GM21825 (cell line): ENCODE measurements around the gene NUP133.
"Not testable (repeated sequence)": the region's sequence is repeated elsewhere in the genome, so short reads cannot be mapped to it uniquely, and the experiment has no call there.

Source experiments
- ATAC-seq: cut with Tn5 transposase; IDR thresholded peaks from one replicate; pipeline ENCODE4 v1.9.1; 2021; ENCODE audit warnings: mild to moderate bottlenecking, moderate library complexity; ENCODE audit not compliant: unreplicated experiment

NUP133 gene

DNA sequence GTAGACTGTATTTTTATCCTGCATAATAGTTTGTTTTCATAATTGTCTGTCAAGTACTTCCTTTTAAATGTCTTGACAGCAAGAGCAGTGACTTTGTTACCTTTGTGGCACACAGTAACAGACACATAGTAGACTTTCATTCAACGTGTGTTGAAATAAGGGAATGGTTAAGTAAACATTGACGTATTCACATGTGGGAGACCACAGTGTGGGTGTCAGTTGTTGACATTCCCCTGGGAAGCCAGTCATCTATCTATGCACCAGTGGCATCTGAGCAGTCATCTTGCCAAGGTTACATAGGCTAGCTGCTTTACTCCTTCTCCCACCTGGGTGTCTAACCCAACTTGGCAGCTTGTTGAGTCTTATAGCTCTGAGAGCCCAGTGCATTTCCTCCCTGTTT, 1.4 kb upstream of the NUP133 start:
- no peak for ATAC-seq

DNA sequence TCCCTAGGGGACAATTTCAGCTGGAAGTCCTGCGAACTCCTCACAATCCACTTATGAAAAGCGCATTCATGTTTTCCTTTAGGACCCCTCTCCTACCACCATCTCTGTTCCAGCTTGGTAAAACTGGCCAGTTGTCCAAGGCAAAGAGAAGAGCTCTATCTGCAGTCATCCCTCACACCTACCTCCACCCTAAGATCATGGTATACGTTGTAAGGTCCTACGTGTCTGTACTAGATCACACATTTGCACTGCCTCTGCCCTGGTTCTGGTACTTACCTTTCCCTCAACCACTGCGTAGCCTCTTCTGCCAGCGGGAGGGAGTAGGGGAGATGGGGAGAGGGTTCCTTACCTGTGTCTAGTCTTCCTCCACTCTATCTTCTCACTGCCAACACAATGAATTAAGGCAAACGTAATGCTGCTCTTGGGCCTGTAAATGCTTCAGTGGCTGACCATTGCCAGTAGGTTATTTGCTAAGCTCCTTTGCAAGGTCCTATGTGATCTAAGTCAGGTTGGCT, 739 bp upstream of the NUP133 start:
- ATAC-seq: no peak

DNA sequence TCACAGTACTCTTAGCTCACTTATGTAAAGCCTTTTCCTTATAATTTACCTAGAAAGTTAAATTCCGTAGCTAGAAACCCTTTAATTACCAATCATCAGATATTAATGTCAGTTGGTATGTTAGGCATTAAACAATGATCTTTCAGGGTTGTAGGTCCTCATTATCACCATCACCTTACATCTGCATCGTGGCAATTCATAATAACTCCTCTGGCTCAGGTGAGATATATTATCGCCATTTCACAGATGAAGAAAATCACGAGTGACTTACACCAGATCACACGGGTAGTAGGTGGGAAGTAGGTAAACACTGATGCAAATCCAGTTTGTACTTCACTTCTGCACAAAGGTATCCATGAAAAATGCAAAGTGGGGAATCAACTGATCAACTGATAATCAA, 639 bp downstream of the NUP133 start:
- ATAC-seq: no peak

DNA sequence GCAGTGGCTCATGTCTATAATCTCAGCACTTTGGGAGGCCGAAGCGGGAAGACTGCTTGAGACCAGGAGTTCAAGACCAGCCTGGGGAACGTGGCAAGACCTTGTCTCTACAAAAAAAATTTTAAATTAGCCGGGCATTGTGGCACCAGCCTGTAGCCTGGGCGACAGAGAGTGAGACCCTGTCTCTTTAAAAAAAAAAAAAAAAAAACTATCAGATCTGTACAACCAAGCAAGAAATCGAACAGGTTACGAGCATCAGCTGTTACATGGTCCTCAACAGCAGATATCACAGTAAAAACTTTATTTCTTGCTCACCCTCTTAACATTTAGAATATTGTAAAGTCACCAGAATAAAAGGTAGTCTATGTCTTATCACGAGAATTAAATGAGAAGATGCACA, 1.5 kb downstream of the NUP133 start:
- ATAC-seq: no peak

DNA sequence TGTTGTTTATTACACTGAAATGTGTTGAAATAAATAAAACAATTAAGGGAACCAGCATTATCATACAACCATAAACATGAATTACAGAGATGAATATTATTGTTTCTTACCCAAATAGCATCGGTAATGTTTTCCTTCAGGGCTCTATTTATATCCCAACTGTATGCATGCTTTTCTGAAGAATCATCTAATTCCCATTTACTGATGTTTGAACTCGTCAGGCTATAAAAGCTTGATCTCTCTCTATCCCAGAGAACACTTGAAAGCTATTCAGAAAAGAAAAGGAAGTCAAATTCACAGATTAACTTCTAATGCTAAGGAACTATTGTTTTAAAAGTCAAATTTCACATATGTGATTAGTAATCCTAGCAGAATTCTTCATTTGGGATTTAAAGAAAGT, 12.4 kb downstream of the NUP133 start:
- no peak for ATAC-seq

DNA sequence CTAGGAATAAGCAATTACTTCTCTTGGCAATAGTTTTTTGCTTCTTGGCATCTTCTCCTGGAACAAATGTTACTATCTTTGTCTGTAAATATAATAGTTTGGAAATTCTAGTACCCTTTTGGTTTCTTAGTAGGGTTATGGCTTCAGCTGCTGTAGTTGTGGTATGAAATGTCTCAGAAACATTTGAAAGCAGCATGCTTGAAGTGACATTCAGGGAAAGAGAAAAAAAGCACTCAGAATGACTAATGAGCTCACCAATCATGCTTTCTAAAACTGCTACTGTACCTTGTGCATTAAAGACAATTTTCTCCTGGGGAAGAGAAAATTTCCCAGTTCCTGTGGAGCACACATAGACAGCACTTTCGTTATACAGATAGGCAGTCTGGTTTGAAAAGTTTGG, 21.0 kb downstream of the NUP133 start:
- ATAC-seq: no peak

DNA sequence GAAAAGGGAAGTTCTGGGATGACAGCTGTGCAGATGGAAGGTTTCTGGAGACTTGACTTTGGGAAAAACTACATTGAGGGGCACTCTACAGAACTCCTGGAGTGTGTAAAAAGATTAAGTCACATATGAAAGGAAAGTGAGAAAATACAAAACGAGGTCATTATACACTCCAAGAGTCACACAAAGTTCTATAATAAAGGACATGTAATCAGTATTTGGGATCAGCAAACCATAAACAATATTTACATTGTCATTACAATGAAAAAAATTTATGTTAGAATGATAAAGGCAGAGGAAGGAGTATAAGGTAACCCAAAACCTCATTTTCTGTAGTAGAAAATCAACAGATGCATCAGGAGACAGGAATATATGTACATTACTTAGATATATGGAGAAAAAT, 22.8 kb downstream of the NUP133 start:
- no peak for ATAC-seq

DNA sequence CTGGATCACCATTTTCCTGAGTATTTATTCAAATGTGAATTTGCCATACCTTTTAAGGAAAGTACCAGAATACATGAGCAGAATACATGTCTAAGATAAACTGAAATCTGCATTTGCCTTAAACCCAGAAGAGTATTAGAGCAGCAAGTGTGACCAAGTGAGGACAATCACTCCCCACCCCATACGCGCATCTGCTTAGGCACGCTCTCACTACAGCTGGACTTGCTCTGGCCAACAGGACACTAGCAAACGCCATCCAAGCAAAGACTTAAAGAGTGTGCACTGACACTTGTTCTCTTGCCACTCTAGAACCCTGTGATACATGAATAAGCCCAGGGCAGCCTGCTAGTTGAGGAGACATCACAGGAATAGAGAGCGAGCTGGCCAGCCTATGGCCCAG, 25.6 kb downstream of the NUP133 start:
- no peak for ATAC-seq

DNA sequence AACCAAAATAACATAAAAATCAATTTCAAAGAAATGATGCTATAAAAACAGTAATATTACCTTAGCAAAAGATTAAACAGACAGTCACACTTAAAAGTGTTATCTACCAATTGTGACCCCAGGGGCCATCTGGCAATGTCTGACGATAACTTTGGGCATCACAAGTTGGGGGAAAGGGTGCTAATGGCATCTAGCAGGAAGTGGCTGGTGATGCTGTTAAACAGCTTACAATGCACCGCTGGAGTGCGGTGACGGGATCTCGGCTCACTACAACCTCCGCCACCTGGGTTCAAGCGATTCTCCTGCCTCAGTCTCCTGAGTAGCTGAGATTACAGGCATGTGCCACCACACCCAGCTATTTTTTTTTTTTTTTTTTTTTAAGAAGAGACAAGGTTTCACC, 27.6 kb downstream of the NUP133 start:
- peak; percentile 41 for ATAC-seq

DNA sequence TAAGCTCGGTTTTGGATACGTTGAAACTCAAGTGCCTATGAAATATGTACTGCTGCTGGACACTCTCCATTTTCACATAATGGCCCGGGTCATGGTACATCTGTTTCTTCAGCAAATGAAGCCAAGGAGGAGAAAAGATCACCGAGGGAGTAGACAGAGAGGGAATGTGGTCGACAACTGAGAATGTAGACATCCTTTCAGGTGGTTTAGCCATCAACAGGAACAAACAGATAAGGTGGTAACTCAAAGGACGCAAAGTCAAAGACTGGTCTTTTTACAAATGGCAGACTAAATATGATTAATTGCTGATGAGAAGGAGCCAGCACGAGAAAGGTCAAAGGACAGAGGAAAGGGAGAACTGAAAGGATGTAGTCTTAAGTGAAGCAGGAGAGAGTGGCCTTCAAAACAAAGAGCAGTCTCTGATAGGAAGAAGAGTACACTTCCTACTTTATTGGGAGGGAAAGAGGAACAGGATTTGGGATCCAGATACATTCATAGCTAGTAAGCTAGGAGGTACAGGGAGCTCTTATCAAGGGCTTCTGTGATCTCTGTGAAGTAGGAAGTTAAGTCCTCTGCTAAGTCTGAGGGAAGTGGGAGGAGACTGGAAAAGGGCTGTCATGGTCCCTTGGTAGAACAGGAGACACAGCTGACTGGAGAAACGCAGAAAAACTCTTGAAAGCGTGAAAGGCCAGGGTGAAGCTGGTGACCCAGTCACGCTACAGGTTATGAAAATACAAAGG, 28.3 kb downstream of the NUP133 start:
- peak; percentile 82 for ATAC-seq

DNA sequence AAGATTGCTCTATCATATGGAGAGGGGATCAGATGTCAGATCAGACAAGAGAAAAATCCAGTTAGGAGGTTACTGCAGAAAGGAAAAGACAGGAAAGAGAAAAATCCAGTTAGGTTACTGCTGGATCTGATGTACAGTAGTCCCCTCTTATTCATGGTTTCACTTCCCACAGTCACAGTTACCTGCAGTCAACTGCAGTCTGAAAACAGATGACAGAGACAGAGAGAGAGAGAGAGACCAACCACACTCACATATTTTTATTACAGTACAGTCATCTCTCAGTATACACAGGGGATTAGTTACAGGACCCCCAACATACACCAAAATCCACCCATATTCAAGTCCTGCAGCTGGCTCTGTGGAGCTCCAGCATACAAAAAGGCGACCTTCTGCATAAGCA, 29.3 kb downstream of the NUP133 start:
- peak; percentile 62 for ATAC-seq

DNA sequence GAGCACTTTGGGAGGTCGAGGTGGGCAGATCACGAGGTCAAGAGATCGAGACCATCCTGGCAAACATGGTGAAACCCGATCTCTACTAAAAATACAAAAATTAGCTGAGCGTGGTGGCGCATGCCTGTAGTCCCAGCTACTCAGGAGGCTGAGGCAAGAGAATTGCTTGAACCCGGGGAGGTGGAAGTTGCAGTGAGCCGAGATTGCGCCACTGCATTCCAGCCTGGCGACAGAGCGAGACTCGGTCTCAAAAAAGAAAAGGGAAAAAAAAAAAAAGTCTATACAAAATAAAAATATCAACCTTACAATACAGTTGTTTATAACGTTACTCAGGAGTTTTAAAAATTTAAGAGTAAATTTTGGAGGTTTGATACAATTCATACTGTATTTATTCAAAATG, 32.3 kb downstream of the NUP133 start:
- ATAC-seq: not testable (repeated sequence)

DNA sequence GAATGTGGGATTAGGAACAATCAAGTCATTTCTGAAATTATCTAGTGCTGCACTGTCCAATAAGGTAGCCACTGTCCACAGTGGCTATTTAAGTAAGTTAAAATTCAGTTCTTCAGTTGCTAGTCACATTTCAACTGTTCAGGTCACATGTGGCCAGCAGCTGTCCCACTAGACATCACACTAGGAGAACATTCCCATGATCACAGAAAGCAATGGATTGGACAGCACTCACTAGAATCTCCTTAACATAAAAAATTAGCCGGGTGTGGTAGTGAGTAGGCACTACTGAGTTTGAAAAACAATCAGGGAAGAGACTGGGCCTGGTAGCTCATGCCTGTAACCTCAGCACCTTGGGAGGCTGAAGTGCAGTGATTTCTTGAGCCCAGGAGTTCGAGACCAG, 33.6 kb downstream of the NUP133 start:
- ATAC-seq: no peak

DNA sequence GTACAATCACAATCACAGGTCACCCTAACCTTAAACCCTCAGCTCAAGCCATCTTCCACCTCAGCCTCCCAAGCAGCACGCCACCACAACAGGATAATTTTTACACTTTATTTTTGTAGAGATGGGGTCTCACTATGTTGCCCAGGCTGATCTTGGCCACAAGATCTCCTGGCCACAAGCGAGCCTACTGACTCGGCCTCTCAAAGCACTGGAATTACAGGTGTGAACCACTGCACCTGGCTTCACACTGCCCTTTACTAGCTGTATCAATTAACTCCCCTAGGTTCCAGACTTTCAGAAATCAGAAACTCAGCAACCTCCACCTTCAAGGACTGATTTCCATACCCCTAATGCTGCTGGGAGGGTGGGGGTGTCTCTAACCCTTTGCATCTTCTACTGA, 37.0 kb downstream of the NUP133 start:
- no peak for ATAC-seq

DNA sequence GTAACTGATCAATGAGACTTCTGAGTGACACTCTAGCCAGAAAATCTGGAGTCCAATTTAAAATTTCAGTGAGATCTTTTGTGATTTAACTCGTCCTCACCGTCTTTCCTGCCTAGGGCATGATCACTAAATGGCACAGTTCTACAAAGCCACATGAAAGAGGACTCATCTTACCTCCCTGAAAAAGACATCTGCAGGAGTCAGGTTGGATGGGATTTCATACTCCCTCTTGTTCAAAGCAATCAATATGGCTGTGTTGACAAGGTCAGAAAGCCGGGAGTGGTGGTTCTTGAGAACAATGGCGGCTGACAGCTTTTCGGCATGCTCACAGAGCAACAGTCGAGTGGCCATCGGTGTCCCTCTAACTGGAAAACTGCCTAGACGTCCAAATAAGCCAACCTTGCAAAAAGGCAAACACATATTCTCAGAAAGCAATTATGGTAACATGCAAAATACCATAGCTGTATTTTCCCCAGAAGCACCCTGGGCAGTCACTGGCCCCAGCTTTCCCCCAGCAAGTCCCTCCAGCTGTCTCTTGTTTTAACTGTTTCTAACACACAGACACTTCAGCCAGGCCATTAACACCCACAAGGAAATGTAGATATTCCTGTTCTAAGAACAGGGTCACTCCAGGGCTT, 37.6 kb downstream of the NUP133 start:
- ATAC-seq: no peak

DNA sequence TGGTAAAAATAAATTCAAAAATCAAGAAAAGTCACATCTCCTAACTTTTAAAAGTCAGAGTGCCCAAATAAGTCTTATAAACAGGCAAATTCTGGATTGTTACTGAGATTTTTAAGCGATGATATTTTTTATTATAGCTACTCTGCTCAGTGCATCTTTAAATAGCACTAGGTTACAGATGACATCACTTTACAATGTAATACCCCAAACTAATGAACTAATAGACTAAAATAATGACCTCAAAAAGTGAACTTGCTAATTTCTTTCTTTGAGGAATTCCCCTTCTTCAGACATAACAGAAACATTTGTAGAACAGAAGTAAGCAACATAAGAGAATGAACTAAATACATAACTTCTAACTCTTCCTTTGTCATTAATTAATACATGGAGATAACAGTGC, 41.3 kb downstream of the NUP133 start:
- ATAC-seq: no peak

DNA sequence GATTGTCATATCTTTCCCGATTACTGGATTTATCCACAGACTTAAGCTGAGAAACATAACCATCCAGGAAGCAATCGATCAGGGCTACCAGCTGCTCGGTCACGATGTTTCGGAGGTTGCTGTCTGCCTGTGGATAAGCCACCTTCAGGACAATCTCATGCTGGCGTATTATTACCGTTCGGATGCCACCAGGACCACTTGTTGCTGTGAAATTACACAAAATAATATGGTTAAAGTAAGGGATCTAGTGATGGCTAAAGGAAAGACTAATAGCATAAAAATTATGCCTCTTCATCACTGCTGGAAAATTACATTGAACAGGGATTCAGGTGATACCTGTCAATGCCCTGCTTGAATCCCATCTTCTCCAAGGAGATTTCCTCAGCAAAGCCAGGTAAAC, 43.5 kb downstream of the NUP133 start:
- no peak for ATAC-seq

DNA sequence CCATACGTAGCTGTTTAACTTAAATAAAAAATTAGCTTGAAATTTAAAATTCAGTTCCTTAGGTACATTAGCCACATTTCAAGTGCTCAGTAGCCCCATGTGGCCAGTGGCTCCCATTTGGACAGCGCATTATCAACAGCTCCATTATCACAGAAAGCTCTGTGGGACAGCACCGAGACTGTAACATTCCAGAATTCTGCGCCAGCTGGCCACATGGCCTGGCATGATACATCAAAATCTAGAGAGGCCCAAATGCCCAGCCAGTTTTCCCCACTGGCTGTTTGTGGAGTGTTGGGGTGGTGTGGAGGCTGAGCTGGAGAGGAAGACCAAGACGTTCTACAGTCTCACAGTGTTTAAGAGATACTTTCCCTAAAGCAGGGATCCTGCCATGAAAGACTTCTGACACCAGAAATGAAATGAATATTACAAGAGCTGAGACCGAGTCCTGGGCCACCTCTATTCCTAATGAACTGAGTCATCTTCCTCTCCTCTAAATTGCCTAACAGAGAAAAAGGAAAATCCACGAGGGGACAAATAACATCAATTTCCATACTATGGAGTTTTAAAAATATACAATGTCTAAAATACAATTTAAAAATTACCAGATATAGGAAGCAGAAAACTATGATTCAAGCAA, 47.0 kb downstream of the NUP133 start:
- ATAC-seq: no peak

DNA sequence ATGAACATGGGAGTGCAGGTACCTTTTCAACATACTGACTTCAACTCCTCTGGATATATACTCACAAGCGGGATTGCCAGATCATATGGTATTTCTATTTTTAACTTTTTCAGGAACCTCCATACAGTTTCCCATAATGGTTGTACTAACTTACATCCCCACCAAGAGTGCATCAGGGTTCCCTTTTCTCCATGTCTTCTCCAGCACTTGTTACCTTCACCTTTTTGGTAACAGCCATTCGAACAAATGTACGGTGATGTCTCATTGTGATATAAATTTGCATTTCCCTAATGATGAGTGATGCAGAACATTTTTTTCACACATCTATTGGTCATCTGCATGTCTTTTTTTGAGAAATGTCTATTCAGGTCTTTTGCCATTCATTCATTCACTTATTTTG, 48.3 kb downstream of the NUP133 start:
- no peak for ATAC-seq

DNA sequence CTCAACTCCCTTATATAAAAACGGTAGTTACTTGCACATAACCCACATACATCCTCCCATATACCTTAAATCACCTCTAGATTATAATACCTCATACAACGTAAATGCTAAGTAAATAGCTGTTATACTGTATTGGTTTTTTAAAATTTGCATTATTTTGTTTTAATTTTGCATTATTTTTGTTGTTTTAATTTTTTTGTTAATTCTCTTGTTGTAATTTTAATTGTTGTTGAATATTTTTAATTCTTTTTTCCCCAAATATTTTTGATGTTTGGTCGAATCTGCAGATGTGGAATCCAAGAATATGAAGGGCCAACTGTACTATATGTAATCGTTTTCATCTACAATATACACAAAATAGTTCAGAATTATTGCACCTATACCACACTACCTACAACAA, 50.7 kb downstream of the NUP133 start:
- ATAC-seq: no peak

DNA sequence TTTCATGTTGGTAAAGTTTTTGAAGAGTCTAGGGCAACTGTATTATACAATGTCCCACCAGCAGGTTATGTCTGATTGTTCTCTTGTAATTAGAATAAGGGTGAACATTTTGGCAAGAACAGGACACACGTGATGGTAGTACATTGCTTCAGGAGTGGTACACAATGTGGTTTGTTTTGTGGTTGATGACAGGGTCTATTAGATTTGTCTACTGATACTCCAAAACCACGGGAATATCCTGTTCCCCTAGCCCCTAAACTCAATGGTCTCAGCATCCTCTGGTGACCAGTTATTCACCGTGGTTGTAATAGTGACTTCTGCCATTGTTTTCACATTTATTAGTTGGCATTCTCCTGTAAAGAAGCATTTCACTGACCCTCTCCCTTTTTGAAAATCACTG, 52.1 kb downstream of the NUP133 start:
- ATAC-seq: no peak

DNA sequence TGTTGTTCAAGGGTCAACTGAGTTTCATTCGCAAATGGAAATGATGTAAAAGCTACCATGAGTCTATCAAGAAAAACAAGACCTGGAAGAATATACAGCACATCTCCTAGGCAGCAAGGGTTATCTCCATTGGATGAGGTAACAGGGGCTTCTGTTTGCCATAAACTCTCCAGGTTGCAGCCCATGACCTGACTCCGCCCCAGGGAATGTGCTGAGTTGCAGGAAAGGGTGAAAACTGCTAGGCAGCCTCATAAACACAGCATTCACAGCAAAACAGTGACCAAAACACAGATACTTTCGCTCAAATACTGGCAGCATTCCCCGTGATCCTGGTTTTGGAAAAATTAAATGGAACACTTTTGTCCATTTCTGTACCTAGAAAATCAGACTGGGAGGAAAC, 54.1 kb downstream of the NUP133 start:
- no peak for ATAC-seq
